Stimulated activated CD4-positive, alpha-beta T cell treated with anti-CD3 and anti-CD28 coated beads, TNF-alpha, amount 100 ng/mL, for 24 hours (primary cell): ENCODE measurements around the gene MCUR1.
A peak's percentile ranks its signal among the peaks of the same experiment; 100 is the strongest.
"Not testable (repeated sequence)": the region's sequence is repeated elsewhere in the genome, so short reads cannot be mapped to it uniquely, and the experiment has no call there.

Source experiments
- DNase-seq, 3 experiments: peaks; one replicate each; pipeline ENCODE4 v3.0.0-alpha.2; 2020; ENCODE audit warnings: low read depth in 3 of 3

The MCUR1 gene

DNA sequence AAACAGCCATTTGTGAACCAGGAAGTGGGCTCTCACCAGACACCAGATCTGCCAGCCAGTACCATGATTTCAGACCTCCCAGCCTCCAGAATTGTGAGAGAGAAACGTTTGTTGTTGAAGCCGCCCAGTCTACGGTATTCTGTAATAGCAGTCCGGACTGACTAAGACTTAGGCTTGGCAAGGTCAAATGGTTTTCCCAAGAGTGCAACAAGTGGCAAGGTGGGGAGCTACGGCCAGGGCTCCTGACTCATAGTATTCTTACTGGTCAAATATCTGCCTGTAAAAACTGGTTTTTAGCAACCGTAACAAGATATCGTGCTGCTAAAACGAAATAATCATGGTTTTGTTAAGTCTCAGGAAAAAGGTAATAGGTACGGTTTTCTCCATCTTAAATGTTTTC, 37.8 kb downstream of the MCUR1 start:
- DNase-seq, result no peak

DNA sequence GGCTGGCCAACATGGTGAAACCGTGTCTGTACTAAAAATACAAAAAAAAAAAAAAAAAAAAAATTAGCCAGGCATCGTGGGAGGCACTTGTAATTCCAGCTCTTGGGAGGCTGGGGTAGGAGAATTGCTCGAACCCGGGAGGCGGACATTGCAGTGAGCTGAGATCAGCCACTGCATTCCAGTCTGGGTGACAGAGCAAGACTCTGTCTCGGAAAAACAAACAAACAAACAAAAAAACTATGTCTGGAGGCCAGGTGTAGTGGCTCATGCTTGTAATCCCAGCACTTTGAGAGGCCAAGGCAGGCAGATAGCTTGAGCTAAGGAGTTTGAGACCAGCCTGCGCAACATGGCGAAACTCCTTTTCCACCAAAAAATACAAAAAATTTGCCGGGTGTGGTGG, 38.9 kb downstream of the MCUR1 start:
- not testable (repeated sequence) for DNase-seq

DNA sequence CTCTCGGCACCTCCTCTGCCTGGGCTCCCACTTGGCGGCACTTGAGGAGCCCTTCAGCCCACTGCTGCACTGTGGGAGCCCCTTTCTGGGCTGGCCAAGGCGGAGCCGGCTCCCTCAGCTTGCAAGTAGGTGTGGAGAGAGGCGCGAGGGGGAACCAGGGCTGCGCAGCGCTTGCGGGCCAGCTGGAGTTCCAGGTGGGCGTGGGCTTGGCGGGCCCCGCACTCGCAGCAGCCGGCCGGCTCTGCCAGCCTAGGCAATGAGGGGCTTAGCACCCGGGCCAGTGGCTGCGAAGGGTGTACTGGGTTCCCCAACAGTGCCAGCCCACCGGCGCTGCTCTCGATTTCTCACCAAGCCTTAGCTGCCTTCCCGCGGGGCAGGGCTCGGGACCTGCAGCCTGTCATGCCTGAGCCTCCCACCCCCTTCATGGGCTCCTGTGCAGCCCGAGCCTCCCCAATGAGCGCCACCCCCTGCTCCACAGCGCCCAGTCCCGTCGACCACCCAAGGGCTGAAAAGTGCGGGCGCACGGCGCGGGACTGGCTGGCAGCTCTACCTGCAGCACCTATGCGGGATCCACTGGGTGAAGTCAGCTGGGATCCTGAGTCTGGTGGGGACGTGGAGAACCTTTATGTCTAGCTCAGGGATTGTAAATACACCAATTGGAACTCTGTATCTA, 41.9 kb downstream of the MCUR1 start:
- DNase-seq, result not testable (repeated sequence)

DNA sequence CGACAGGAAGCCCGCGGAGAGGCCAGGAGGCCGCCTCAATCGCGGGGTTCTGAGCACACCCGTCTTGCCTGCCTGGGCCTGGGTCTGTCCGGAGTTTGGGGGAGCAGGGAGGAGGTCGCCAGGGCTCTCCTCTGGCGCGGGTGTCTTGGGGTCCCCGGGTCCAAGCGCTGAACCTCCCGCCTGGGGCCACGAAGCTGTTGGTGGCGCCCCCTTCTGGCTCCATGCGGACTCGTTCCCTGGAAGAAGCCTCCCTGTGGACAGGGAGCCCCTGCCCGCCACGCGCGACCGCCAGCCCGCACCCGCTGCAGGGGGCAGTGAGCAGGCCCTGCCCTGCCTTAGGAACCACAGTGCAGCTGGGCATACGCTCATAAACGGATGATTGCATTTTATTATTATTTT, 44.7 kb downstream of the MCUR1 start:
- DNase-seq, result peak in 1 of 3 experiments; percentile 30

DNA sequence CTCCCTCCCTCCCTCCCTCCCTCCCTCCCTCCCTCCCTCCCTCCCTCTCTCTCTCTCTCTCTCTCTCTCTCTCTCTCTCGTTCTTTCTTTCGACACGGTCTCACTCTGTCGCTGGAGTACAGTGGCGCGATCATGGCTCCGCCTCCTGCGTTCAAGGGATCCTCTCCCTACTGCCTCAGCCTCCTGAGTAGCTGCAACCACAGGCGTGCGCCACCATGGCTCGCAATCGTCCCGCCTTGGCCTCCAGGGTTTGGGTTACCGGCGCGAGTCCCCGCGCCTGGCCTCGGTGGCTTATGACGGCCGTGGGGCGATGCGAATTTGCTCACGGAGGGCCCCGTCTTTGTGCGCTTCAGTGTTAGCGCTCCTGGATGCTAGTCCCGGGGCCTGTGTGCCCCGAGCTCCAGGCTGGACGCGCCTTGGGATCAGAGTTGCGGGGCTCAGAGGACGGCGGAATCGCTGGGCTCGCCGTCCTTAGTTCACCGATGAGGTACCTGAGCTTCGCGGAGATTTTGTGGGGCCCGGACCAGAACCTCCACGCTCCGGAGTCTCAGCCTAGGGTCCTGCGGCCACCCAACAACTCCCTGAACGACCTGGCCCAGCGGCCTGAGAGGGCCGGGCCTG, 45.2 kb downstream of the MCUR1 start:
- DNase-seq, result no peak

DNA sequence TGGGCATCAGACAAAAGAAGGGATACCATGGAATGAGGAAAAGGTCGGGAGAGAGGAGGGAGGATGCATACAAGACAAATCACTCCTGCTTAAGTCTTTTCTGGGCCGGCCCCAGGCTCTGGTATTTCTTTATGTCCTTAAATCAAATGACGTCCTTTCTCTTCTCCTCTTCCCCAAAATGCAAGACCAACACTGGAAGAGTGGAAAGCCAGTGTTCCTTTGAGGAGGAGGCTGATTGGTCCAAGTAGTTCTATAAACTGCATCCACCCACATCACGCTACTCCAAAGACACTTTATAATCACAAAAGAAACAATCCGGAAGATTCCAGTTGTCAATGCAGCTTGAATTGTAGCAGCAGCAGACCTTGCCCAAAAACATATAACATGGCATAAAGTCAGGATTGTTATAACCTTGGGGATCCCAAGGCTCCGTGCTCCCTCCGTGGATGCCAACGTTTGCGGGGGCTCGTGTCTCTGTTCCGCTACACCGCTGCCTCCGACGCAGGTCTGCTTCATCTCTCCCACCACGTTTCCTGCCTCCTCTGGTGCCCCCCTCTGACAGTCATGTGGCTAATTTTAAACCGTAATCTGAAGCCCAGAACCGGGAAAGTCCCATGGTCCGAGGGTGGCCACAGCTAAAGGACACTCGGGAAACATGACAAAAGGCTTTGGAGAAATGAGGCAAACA, 47.1 kb downstream of the MCUR1 start:
- no peak for DNase-seq

DNA sequence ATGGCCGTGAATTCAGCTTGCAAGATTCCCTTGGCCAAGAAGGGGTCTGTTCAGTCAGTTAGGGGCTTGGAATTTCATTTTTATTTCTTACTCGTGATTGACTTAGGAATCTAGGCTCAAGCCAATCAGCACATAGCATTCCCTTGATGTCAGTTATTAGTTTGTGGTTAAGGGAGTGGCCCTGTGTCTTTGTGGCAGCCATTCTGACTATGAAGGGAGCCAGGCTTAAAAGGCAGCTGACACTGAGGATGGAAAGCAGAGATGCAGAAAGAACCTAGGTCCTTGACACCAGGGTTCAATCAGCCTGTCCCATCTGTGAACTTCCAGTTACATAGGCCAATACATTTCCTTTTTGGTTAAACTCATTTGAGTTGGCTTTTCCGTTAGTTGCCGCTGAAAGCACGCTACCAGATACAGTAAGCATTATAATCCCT, 48.1 kb downstream of the MCUR1 start:
- DNase-seq, result no peak

DNA sequence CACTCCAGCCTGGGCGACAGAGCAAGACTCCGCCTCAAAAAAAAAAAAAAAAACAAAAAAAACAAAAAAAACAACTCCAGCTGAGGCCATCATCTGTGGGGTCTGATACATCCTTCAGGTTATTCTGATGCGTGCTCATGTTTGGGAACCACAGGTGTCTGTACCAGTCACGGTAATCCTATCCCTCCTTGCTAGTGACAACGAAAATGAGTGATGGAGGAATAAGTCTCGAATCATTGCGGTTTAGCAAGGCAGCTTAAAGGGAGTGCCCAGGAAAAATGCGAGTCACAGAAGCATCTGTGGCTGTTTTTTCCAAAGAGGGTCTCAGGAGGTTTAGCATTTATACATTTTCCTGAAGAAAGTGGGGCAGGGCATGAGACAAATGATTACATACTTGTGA, 48.8 kb downstream of the MCUR1 start:
- DNase-seq, result no peak

DNA sequence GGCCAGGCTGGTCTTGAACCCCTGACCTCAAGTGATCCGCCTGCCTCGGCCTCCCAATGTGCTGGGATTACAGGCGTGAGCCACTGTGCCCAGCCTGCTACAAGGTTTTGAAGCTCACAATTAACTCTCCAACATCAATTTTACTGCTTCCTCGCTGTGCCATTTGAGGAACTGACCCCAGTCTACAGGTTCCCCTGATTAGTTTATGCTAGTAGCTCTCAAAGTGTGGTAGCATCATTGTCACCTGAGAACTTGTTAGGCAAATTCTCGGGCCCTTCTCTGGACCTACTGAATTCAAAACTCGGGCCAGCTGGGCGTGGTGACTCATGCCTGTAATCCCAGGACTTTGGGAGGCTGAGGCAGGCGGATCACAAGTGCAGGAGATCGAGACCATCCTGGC, 49.4 kb downstream of the MCUR1 start:
- DNase-seq, result no peak

DNA sequence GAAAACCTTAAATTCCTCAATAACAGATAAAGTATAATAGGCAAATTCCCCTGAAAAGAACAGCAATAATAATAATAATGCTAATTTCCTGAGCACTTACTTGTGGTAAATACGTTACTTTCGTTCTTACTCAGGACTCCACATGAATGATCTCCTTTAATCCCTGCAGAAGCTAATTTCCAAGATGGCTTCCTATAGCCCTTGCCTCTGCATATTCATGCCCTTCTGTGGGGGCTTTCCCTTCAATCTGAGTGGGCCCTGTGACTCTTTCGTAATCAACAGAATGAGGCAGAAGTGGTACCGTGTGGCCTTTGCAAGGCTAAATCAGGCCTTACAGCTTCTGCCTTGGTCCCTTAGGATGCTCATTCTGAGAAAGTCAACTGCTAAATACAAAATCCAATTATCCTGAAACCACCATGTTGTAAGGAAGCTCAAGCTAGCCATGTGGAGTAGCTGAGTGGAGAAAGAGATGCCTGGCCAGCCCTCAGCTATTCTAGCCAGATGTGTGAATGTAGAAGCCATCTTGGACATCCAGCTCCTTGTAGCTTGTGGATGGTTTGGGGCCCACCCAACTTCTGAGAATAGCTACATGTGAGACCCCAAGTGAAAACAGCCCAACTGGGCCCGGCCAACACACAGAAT, 50.5 kb downstream of the MCUR1 start:
- DNase-seq, result peak in 1 of 3 experiments; percentile 22

DNA sequence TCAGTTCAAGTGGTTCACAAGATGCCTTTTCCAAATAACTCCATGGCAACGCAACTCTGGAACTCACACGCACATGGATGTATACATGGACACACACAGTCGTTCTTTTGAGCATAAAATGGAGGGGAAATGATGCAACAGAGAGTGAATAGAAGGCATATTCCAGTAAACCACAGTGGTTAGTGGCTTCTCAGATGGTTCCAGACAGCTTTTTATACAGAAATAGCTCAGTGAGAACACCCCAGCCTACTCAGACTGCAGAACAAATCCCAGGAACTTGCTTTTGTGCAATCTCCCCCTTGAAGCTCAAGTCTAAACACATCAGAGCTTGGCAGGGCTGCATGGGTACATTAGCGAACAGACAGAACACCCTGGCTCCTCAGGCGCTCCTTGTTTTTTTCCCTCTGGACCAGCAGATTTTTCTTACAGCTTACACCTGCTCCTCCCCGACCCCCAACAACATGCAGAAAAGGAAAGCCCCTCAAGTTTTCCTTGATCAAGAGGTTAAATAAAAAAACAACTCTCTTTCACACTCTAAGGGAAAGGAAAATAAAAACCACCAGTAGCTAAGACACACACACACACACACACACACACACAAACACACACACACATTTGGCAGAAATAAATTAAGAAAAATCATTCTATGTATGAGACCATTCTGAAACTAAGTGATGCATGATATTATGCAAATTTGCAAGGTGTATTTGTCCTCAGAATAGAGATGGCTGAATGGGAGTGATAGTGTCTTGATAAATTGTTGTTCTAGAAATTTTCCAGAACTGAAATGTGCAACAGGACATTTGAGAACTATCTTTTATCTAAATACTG, 51.5 kb downstream of the MCUR1 start:
- DNase-seq, result no peak

DNA sequence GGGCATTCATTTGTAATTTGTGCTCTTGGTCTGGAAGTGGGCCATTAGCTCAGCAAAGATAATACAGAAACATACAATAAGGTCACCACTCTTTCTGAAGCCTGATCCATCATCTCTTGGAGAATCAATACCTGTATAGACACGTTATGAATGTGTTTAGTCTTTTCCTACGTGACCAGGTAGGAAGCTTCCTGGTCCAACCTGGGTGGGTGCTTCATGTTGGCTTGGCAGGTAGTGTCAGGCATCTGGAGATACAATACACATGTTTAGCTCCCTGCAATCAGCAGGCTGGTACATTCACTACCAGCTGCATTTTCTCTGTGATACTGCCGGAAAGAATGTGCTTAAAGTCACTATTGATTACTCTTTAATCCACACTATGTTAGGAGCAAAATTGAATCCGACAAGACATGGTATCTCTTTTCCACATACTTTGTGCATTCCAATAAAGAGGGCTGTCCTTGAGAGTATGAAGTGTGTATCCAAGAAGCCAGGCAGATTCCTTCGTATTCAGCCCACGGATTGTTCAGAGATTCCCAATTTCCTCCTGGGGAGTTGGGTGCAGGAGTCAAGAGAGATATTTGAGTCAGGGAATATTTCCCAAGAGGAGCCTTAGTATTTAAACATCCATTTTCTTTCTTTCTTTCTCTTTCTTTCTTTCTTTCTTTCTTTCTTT, 52.9 kb downstream of the MCUR1 start:
- DNase-seq, result no peak

DNA sequence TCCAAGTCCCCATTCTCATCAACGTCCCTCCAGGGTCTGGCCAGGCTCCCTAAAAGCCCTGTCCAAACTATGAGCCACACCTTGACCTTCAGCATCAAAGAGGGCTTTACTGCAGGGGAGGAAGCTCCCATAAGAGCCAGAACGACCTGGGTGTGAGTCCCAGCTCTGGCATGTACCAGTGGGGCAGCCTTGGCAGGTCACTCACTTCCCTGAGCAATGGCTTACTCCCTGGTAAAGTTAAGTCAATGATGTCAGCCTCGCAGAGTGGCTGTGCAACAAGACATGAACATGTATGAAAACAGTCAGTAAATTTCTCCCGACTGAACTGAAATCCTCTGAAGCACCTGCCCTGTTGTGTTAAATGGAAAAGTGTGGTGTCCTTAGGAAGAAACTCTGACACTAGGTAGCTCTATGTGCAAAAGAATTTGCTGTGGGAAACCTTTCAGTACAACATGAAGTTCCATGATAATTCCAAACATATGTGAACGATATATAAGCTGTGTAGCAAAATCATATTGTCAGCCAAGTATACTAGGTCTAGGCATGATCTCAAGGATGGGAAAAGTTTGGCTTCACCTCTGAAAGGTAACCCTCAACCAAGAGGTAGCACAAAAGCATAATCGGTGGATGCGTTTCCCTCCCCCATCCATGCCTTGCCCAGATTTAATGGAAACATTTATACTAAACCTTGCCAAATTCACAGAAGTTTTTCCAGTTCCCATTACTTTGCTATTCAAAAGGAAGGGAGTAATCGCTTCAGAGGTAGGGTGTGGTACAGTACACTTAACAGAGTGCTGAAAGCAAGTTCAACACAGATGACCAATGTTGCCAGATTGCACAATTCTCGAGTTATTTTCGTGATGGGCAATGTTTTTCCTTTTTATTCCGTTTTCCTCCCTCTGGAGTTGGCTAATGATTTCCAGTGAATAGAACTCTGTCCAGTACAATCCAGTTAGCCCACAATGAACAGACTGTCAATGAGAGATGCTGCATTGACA, 53.8 kb downstream of the MCUR1 start:
- DNase-seq, result no peak

DNA sequence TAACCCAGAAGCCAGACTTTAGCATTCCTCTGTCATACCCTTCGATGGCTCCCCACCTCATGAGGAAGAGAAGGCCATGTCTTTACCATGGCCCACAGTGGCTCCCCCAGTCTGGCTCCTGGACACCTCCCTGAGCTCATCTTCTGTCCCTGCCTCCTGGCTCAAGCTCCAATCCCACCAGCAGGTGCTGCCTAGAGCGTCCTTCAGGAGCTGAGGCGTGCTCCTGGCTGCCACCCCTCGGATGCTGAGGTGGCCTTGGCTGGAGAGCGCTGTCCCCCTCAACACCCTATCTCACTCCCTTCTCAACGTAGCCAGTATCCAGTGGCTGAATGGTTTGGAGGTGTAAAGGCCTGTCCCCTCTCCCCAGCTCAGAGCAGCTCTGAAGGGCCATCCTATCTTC, 55.3 kb downstream of the MCUR1 start:
- no peak for DNase-seq

DNA sequence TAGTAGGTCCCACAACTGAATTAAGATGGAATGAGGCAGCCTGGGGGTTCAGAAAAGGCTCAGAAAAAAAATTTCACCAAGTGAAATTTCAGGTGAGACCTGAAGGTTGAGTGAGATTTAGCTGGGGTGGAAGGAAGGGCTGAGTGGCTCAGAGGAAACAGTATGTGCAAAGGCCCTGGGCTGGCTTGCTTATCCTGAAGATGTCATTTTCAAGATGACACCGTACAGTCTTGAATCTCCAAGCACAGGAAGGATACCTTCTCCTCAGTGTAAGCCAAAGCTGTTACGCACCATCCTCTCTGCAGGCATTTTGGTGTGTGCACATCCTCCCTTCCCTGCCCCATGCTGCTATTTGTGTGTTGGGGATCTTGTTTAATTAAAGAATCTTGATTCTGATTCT, 59.7 kb downstream of the MCUR1 start:
- no peak for DNase-seq

DNA sequence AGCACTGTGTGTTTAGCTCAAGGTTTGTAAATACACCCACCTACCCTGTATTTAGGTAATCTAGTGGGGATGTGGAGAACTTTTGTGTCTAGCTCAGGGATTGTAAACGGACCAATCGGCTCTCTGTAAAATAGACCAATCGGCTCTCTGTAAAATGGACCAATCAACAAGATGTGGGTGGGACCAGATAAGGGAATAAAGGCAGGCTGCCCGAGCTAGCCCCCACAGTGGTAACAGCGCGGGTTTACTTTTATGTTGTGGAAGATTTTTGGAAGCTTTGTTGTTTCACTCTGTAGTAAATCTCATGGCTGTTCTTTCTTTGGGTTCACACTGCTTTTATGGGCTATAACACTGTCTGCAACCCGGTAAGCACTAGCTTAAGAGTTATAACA, 70.6 kb downstream of the MCUR1 start:
- no peak for DNase-seq

DNA sequence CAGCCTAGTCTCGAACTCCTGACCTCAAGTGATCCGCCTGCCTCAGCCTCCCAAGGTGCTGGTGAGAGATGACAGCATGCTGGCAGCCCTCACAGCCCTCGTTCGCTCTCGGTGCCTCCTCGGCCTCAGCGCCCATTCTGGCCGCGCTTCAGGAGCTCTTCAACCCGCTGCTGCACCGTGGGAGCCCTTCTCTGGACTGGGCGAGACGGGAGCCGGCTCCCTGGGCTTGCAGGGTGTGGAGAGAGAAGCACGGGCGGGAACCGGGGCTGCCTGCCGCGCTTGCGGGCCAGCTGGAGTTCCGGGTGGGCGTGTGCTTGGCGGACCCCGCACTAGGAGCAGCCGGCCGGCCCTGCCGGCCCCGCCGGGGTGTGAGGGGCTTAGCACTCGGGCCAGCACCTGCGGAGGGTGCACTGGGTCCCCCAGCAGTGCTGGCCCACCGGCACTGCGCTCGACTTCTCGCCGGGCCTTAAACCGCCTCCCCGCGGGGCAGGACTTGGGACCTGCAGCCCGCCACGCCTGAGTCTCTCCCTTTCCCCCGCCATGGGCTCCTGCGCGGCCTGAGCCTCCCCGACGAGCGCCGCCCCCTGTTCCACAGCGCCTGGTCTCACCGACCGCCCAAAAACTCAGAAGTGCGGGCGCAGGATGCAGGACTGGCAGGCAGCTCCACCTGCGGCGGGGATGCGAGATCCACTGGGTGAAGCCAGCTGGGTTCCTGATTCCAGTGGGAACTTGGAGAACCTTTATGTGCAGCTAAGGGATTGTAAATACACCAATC, 71.2 kb downstream of the MCUR1 start:
- no peak for DNase-seq

DNA sequence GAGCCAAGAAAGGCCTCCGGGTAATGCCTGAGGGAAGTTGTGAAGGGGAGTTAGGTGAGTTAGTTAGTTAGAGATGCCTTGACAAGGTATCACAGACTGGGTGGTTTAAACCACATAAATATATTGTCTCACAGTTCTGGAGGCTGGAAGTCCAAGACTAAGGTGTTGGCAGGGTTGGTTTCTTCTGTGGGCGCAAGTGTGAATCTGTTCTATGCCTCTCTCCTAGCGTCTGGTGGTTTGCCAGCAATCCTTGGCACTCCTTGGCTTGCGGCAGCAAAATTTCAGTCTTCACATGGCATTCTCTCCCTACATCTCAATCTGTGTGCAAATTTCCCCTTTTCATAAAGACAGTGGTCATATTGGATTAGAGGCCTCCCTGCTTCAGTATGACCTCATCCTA, 73.0 kb downstream of the MCUR1 start:
- no peak for DNase-seq
